Small intestine (tissue), 7 donors: ENCODE measurements around the gene PGD. TPM values are rescaled to one million over a fixed set of nuclear protein-coding genes. Genes with fewer than 3 reads are reported as not detected.

Experiments used
- DNase-seq, 2 donors: peaks; one replicate each; pipeline versions ENCODE4 v3.0.0 to v3.0.0-alpha.2; 2013
- FAIRE-seq: peaks from 2 replicates; lab custom pipeline; 2012; peaks lifted over from hg19 to GRCh38; lab: Jason Lieb, UNC
- H3K27ac ChIP-seq, 3 donors: one replicate each; pipeline ENCODE4 v1.5.1; 2013; ENCODE audit warnings: low read length in 2 of 3, mild to moderate bottlenecking in 2 of 3, control low read depth in 1 of 3, inconsistent platforms in 1 of 3, low read depth in 1 of 3, moderate library complexity in 1 of 3
- H3K27me3 ChIP-seq, 3 donors: one replicate each; pipeline ENCODE4 v1.6.1; 2013; ENCODE audit warnings: low read length in 3 of 3, inconsistent platforms in 1 of 3; ENCODE audit not compliant: control insufficient read depth in 3 of 3, insufficient read depth in 3 of 3
- H3K36me3 ChIP-seq, 3 donors: one replicate each; pipeline ENCODE4 v1.6.1; 2013; ENCODE audit warnings: low read length in 3 of 3, inconsistent platforms in 1 of 3, low read depth in 1 of 3, mild to moderate bottlenecking in 1 of 3, moderate library complexity in 1 of 3; ENCODE audit not compliant: control insufficient read depth in 3 of 3, insufficient read depth in 2 of 3
- H3K4me1 ChIP-seq, 3 donors: one replicate each; pipeline ENCODE4 v1.6.1; 2013; ENCODE audit warnings: low read length in 2 of 3, inconsistent platforms in 1 of 3, low read depth in 1 of 3, mild to moderate bottlenecking in 1 of 3, moderate library complexity in 1 of 3; ENCODE audit not compliant: control insufficient read depth in 3 of 3, insufficient read depth in 2 of 3
- H3K4me3 ChIP-seq, 3 donors: one replicate each; pipeline ENCODE4 v1.5.1; 2013; ENCODE audit warnings: low read length in 3 of 3, control low read depth in 1 of 3, inconsistent platforms in 1 of 3, low read depth in 1 of 3, mild to moderate bottlenecking in 1 of 3, moderate library complexity in 1 of 3
- H3K9me3 ChIP-seq, 2 donors: one replicate each; pipeline ENCODE4 v1.6.1; 2013; ENCODE audit warnings: low read depth in 1 of 2, low read length in 1 of 2; ENCODE audit not compliant: control insufficient read depth in 2 of 2, insufficient read depth in 1 of 2
- WGBS, 3 donors: extraction: QIAGEN DNeasy Blood & Tissue Kit; methylation state at CpG; one replicate each; pipeline ENCODE4 v1.1.7; 2013; 5-methylcytosine and 5-hydroxymethylcytosine counted together
- polyA plus RNA-seq, 4 donors: library from polyadenylated mRNA; stranded (reverse) in 3 of 4; unstranded in 1 of 4; fragments of 200-250 nt in 3 of 4; fragments of 120-200 nt in 1 of 4; gene quantifications; one replicate each; pipeline versions ENCODE4 v1.2.1 to v1.2.3, GENCODE V29; 2013
- donor health status: healthy with polysubstance abuse.
- donor health status: control.
- donor health status: control.
- donor health status: Bipolar disorder and iron deficiency.
- donor health status: healthy.

Gene PGD
- polyA plus RNA-seq, 4 donors, result 106 to 226 (median 174) TPM

- Histone ChIP-seq H3K4me1 (peaks cover 0 to 38% (median 0%) of the 10 kb centered on the region in 3 donors), H3K27ac (peak overlapping the region in 2 of 3 donors; percentile 80 to 82), H3K36me3 (peaks cover 0 to 3% (median 0%) of the 10 kb centered on the region in 3 donors), H3K4me3 (peak overlapping the region; percentile 62 to 86 (median 85)), H3K9me3 (no peaks in the 10 kb centered on the region), H3K27me3 (no peaks in the 10 kb centered on the region)
- FAIRE-seq, result no peak
- peak in 1 of 2 donors; percentile 14 for DNase-seq
- 13 to 21% (median 14%) methylated on average over 30 of the region's 30 CpGs for WGBS, 3 donors
These were observed 32.3 kb downstream of the PGD start for GRCh38 chr1:10431070-10431730.

- Histone ChIP-seq H3K9me3 (no peaks in the 10 kb centered on the region), H3K36me3 (peaks cover 0 to 3% (median 0%) of the 10 kb centered on the region in 3 donors), H3K27ac (peak overlapping the region in 2 of 3 donors; percentile 29 to 80), H3K4me1 (peaks cover 0 to 39% (median 0%) of the 10 kb centered on the region in 3 donors), H3K4me3 (no peak overlapping the region), H3K27me3 (no peaks in the 10 kb centered on the region)
- DNase-seq (peak; percentile 63 to 73), FAIRE-seq (no peak)
- WGBS, 3 donors, result 15 to 59% (median 34%) methylated on average over 14 of the region's 14 CpGs
These were observed 34.2 kb downstream of the PGD start for GRCh38 chr1:10432910-10433700.

- DNase-seq (no peak), FAIRE-seq (no peak)
- Histone ChIP-seq H3K27ac (peak overlapping the region in 2 of 3 donors; percentile 29 to 80), H3K4me1 (peaks cover 0 to 43% (median 0%) of the 10 kb centered on the region in 3 donors), H3K9me3 (no peaks in the 10 kb centered on the region), H3K36me3 (peaks cover 0 to 3% (median 0%) of the 10 kb centered on the region in 3 donors), H3K4me3 (no peak overlapping the region), H3K27me3 (no peaks in the 10 kb centered on the region)
- WGBS, 3 donors, result 40 to 78% (median 58%) methylated on average over 11 of the region's 11 CpGs
These were observed 34.9 kb downstream of the PGD start for GRCh38 chr1:10433790-10434189.

- DNase-seq, result no peak
- Histone ChIP-seq H3K9me3 (no peaks in the 10 kb centered on the region), H3K36me3 (peaks cover 0 to 3% (median 0%) of the 10 kb centered on the region in 3 donors), H3K27ac (no peak overlapping the region), H3K4me3 (no peak overlapping the region), H3K27me3 (no peaks in the 10 kb centered on the region), H3K4me1 (peaks cover 0 to 46% (median 0%) of the 10 kb centered on the region in 3 donors)
- WGBS, 3 donors, result 94 to 95% (median 95%) methylated on average over 5 of the region's 5 CpGs
- FAIRE-seq, result no peak
These were observed 35.7 kb downstream of the PGD start for GRCh38 chr1:10434590-10434989.

GRCh38 chr1:10437052-10437451, 38.2 kb downstream of the PGD start:
- Histone ChIP-seq H3K4me1 (peaks cover 0 to 38% (median 0%) of the 10 kb centered on the region in 3 donors), H3K36me3 (peaks cover 0 to 17% (median 0%) of the 10 kb centered on the region in 3 donors), H3K27ac (peak overlapping the region in 1 of 3 donors; percentile 43), H3K4me3 (no peak overlapping the region), H3K9me3 (no peaks in the 10 kb centered on the region), H3K27me3 (no peaks in the 10 kb centered on the region)
- WGBS, 3 donors, result 85 to 92% (median 87%) methylated on average over 1 of the region's 1 CpG
- no peak for DNase-seq
- no peak for FAIRE-seq

GRCh38 chr1:10438677-10439163, 39.9 kb downstream of the PGD start:
- H3K4me1 ChIP-seq, result peaks cover 0 to 21% (median 0%) of the 10 kb centered on the region in 3 donors
- no peak overlapping the region for H3K27ac ChIP-seq
- no peaks in the 10 kb centered on the region for H3K27me3 ChIP-seq
- no peaks in the 10 kb centered on the region for H3K9me3 ChIP-seq
- DNase-seq (peak in 1 of 2 donors; percentile 30), FAIRE-seq (no peak)
- 45 to 53% (median 47%) methylated on average over 7 of the region's 7 CpGs for WGBS, 3 donors
- no peak overlapping the region for H3K4me3 ChIP-seq
- peaks cover 0 to 22% (median 0%) of the 10 kb centered on the region in 3 donors for H3K36me3 ChIP-seq

GRCh38 chr1:10440305-10440704, 41.4 kb downstream of the PGD start:
- no peaks in the 10 kb centered on the region for H3K27me3 ChIP-seq
- no peaks in the 10 kb centered on the region for H3K9me3 ChIP-seq
- no peak overlapping the region for H3K27ac ChIP-seq
- H3K4me1 ChIP-seq, result peaks cover 0 to 15% (median 0%) of the 10 kb centered on the region in 3 donors
- peaks cover 0 to 28% (median 0%) of the 10 kb centered on the region in 3 donors for H3K36me3 ChIP-seq
- no peak for FAIRE-seq
- DNase-seq, result no peak
- WGBS, 3 donors, result 94 to 98% (median 95%) methylated on average over 2 of the region's 2 CpGs
- no peak overlapping the region for H3K4me3 ChIP-seq

- Histone ChIP-seq H3K4me3 (no peak overlapping the region), H3K9me3 (no peaks in the 10 kb centered on the region), H3K4me1 (peaks cover 0 to 15% (median 0%) of the 10 kb centered on the region in 3 donors), H3K36me3 (peaks cover 0 to 30% (median 0%) of the 10 kb centered on the region in 3 donors), H3K27me3 (no peaks in the 10 kb centered on the region), H3K27ac (no peak overlapping the region)
- no peak for DNase-seq
- WGBS, 3 donors, result 94 to 97% (median 95%) methylated on average over 5 of the region's 5 CpGs
- no peak for FAIRE-seq
These were observed 41.9 kb downstream of the PGD start for GRCh38 chr1:10440794-10441193.
